ENCODE results near the gene CD8B.

CD8B gene

DNA sequence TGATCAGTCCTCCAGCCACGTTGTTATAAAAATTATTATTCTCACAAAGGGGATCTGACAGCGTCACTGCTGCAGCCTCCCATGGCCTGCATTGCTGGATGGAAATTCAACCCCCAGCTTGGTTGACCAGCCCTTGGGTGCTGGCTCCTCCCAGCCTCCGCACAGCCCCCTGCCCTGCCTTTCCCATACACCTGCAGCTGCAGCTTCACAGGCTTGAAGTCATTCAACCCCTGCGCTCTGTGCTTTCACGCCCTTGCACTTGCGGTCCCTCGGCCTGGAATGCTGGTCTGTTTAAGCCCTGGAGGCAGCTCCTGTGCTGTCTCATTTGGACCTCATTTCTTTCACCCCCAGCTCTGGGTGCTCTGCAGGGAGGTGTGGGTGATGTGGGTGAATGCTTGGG is 70.1 kb downstream of the CD8B start:
- no peak overlapping the region for H2AK5ac ChIP-seq (ENCODE audit: low read depth, low read length)
- no peak overlapping the region for H2BK15ac ChIP-seq (ENCODE audit: low read length)
- no peaks in the 10 kb centered on the region for H3K79me1 ChIP-seq (ENCODE audit: low read depth, low read length)
- no peak overlapping the region for H3K27ac ChIP-seq (replicated peaks; ENCODE audit: low read length)
- no peak overlapping the region for H3K9ac ChIP-seq (ENCODE audit: low read depth, low read length, poor library complexity)
- H3K9me3 ChIP-seq (replicated peaks in 1 of 2; ENCODE audit: control insufficient read depth in 2 of 2, insufficient read depth in 1 of 2, low read depth in 1 of 2, low read length in 2 of 2), result peaks cover 7 to 10% of the 10 kb centered on the region in 2 donors
- H3K4ac ChIP-seq (ENCODE audit: low read length), result no peak overlapping the region
- H3K4me2 ChIP-seq (ENCODE audit: insufficient read depth, low read length, poor library complexity, severe bottlenecking), result peak overlapping the region; percentile 55
- no peak overlapping the region for H3K4me3 ChIP-seq (ENCODE audit: low read length in 2 of 2)
- no peak overlapping the region for H3K14ac ChIP-seq (ENCODE audit: low read length)
- H3K4me1 ChIP-seq (ENCODE audit: control insufficient read depth in 2 of 2, insufficient read depth in 1 of 2, low read depth in 1 of 2, low read length in 2 of 2), result peaks cover 5 to 8% of the 10 kb centered on the region in 2 donors
- peak overlapping the region; percentile 85 for H2AFZ ChIP-seq (ENCODE audit: low read length)
- no peak overlapping the region for H2BK5ac ChIP-seq (ENCODE audit: low read length)
- no peak for DNase-seq (ENCODE audit: low spot score)
- H2BK12ac ChIP-seq (ENCODE audit: low read length), result no peak overlapping the region
- H4K8ac ChIP-seq (ENCODE audit: low read depth, low read length), result no peak overlapping the region
- no peak overlapping the region for H4K91ac ChIP-seq (ENCODE audit: low read depth, low read length, poor library complexity)
- no peak overlapping the region for H3K18ac ChIP-seq (ENCODE audit: low read length)
- peaks cover 28 to 89% (median 48%) of the 10 kb centered on the region in 3 experiments for H3K27me3 ChIP-seq (ENCODE audit: control insufficient read depth in 3 of 3, insufficient read depth in 3 of 3, low read depth in 1 of 3, low read length in 3 of 3)
- WGBS, 2 donors (ENCODE audit: extremely low coverage in 2 of 2, insufficient read length in 2 of 2, insufficient replicate concordance in 1 of 2), result no CpG with 5 or more reads among the region's 7 CpGs
- peak overlapping the region; percentile 9 for H2BK120ac ChIP-seq (ENCODE audit: low read depth, low read length)
- H3K23ac ChIP-seq (ENCODE audit: low read depth, low read length, poor library complexity), result no peak overlapping the region
- no peaks in the 10 kb centered on the region for H3K36me3 ChIP-seq (replicated peaks in 1 of 2; ENCODE audit: control insufficient read depth in 2 of 2, insufficient read depth in 2 of 2, low read length in 2 of 2)

DNA sequence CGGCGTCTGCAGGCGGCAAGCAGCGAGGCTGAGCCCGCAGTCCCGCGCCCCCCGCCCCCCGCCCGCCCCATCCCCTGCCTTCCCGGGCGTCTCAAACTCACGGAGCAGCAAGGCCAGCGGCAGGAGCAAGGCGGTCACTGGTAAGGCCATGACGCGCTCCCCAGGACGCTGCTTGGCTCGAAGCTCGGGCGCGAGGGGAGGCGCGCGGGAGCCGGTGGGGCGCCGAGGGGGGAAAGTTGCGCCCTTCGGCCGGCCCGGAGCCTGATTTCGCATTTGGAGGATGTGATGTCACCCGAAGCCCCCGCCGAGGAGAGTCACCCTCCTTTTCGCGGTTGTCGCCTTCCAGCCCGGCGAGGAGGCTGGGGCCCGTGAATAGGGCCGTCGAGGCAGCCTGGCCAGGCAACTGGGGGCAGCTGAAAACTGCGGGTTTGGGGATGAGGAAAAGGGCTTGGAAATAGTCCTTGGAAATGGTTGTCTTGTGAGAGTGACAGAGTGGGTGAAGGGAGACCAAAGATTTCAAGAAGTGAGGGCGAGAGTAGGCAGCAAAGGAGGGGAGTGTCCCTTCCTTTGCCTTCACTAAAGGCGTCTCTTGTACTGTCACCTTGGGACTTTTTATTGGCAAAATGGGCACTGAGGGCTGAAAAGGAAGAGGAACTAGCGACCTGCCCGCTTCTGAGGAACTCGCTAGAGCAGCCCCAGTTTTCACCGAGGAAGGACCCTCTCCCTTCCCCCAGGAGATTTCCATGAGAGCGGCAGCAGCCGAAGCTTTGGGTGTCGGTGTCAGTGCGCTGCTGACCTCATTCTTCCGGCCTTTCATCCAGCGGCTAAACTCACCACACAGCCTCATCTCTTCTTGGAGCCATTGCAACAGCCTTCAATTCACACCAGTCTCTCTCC is 70.8 kb downstream of the CD8B start, which contains the start of gene CD8A:
CD8A (minus strand) TSS at position 238 of the 897 bp plus-strand sequence; CDS start at position 150, 88 bp downstream.
- Histone ChIP-seq H3K79me1 (ENCODE audit: low read depth, low read length) (no peaks in the 10 kb centered on the region), H3K14ac (ENCODE audit: low read length) (no peak within 1 kb of the TSS), H4K8ac (ENCODE audit: low read depth, low read length) (no peak within 1 kb of the TSS), H3K36me3 (replicated peaks in 1 of 2; ENCODE audit: control insufficient read depth in 2 of 2, insufficient read depth in 2 of 2, low read length in 2 of 2) (no peaks in the 10 kb centered on the region), H2BK120ac (ENCODE audit: low read depth, low read length) (peak within 1 kb of the TSS; percentile 9), H3K27me3 (ENCODE audit: control insufficient read depth in 3 of 3, insufficient read depth in 3 of 3, low read depth in 1 of 3, low read length in 3 of 3) (peaks cover 28 to 90% (median 49%) of the 10 kb centered on the region in 3 experiments), H3K4me2 (ENCODE audit: insufficient read depth, low read length, poor library complexity, severe bottlenecking) (peak within 1 kb of the TSS; percentile 63), H3K27ac (replicated peaks; ENCODE audit: low read length) (no peak within 1 kb of the TSS), H2AK5ac (ENCODE audit: low read depth, low read length) (peak within 1 kb of the TSS; percentile 91), H3K4ac (ENCODE audit: low read length) (no peak within 1 kb of the TSS), H2BK5ac (ENCODE audit: low read length) (no peak within 1 kb of the TSS), H3K4me3 (ENCODE audit: low read length in 2 of 2) (peak within 1 kb of the TSS in 1 of 2 donors; percentile 22), H2AFZ (ENCODE audit: low read length) (peak within 1 kb of the TSS; percentile 85), H3K18ac (ENCODE audit: low read length) (peak within 1 kb of the TSS; percentile 65), H2BK12ac (ENCODE audit: low read length) (no peak within 1 kb of the TSS), H4K91ac (ENCODE audit: low read depth, low read length, poor library complexity) (no peak within 1 kb of the TSS), H3K23ac (ENCODE audit: low read depth, low read length, poor library complexity) (peak within 1 kb of the TSS; percentile 25), H3K4me1 (ENCODE audit: control insufficient read depth in 2 of 2, insufficient read depth in 1 of 2, low read depth in 1 of 2, low read length in 2 of 2) (peaks cover 5 to 8% of the 10 kb centered on the region in 2 donors), H2BK15ac (ENCODE audit: low read length) (peak within 1 kb of the TSS; percentile 45), H3K9ac (ENCODE audit: low read depth, low read length, poor library complexity) (no peak within 1 kb of the TSS), H3K9me3 (replicated peaks in 1 of 2; ENCODE audit: control insufficient read depth in 2 of 2, insufficient read depth in 1 of 2, low read depth in 1 of 2, low read length in 2 of 2) (peaks cover 4 to 7% of the 10 kb centered on the region in 2 donors)
- DNase-seq (ENCODE audit: low spot score), result no peak
- no CpG with 5 or more reads among the region's 57 CpGs for WGBS, 2 donors (ENCODE audit: extremely low coverage in 2 of 2, insufficient read length in 2 of 2, insufficient replicate concordance in 1 of 2)

DNA sequence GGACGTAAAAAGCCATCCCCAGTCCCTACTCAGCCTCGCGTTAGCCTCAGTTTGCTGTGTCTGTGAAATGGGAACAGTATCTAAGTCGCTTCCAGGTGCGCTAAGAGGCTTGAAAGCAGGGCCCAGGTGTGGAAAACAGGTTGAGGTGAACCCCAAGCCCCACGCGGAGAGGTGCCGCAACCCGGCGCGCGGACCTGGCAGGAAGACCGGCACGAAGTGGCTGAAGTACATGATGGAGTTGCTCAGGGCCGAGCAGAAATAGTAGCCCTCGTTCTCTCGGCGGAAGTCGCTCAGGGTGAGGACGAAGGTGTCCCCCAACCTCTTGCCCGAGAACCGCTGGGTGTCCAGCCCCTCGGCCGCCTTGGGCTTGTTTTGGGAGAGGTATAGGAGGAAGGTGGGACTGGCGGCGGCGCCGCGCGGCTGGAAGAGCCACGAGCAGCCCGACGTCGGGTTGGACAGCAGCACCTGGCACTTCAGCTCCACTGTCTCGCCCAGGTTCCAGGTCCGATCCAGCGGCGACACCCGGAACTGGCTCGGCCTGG is 71.5 kb downstream of the CD8B start:
- Histone ChIP-seq H3K79me1 (ENCODE audit: low read depth, low read length) (no peaks in the 10 kb centered on the region), H3K36me3 (replicated peaks in 1 of 2; ENCODE audit: control insufficient read depth in 2 of 2, insufficient read depth in 2 of 2, low read length in 2 of 2) (no peaks in the 10 kb centered on the region), H4K91ac (ENCODE audit: low read depth, low read length, poor library complexity) (no peak overlapping the region), H3K4me1 (ENCODE audit: control insufficient read depth in 2 of 2, insufficient read depth in 1 of 2, low read depth in 1 of 2, low read length in 2 of 2) (peaks cover 5 to 8% of the 10 kb centered on the region in 2 donors), H3K4me2 (ENCODE audit: insufficient read depth, low read length, poor library complexity, severe bottlenecking) (peak overlapping the region; percentile 36), H2AK5ac (ENCODE audit: low read depth, low read length) (peak overlapping the region; percentile 91), H3K4me3 (ENCODE audit: low read length in 2 of 2) (no peak overlapping the region), H3K27me3 (ENCODE audit: control insufficient read depth in 3 of 3, insufficient read depth in 3 of 3, low read depth in 1 of 3, low read length in 3 of 3) (peaks cover 28 to 96% (median 51%) of the 10 kb centered on the region in 3 experiments), H3K18ac (ENCODE audit: low read length) (peak overlapping the region; percentile 65), H3K4ac (ENCODE audit: low read length) (no peak overlapping the region), H2BK5ac (ENCODE audit: low read length) (no peak overlapping the region), H4K8ac (ENCODE audit: low read depth, low read length) (no peak overlapping the region), H3K9ac (ENCODE audit: low read depth, low read length, poor library complexity) (no peak overlapping the region), H2AFZ (ENCODE audit: low read length) (peak overlapping the region; percentile 85), H3K23ac (ENCODE audit: low read depth, low read length, poor library complexity) (peak overlapping the region; percentile 25), H3K9me3 (replicated peaks in 1 of 2; ENCODE audit: control insufficient read depth in 2 of 2, insufficient read depth in 1 of 2, low read depth in 1 of 2, low read length in 2 of 2) (peaks cover 3 to 7% of the 10 kb centered on the region in 2 donors), H2BK15ac (ENCODE audit: low read length) (no peak overlapping the region), H3K27ac (replicated peaks; ENCODE audit: low read length) (no peak overlapping the region), H2BK12ac (ENCODE audit: low read length) (no peak overlapping the region), H2BK120ac (ENCODE audit: low read depth, low read length) (no peak overlapping the region), H3K14ac (ENCODE audit: low read length) (no peak overlapping the region)
- no peak for DNase-seq (ENCODE audit: low spot score)
- no CpG with 5 or more reads among the region's 40 CpGs for WGBS, 2 donors (ENCODE audit: extremely low coverage in 2 of 2, insufficient read length in 2 of 2, insufficient replicate concordance in 1 of 2)

DNA sequence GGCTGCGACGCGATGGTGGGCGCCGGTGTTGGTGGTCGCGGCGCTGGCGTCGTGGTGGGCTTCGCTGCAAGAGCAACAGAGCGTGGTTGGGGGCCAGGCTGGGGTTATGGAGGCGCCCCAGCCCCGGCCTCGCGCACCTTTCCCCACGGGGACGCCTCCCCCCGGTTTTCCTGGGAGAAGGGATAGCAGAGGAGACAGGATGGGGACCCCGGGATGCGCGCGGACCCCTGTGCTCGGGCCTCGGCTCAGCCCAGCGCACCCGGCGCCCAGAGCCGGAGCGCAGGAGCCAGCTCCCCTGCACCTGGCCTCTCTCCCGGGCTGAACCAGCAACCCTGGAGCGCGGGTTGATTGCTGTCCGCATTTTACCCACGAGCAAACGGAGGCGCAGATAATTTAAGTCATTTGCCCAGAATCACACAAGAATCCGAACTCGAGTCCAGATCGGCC is 72.0 kb downstream of the CD8B start:
- Histone ChIP-seq H2BK12ac (ENCODE audit: low read length) (no peak overlapping the region), H3K23ac (ENCODE audit: low read depth, low read length, poor library complexity) (no peak overlapping the region), H4K91ac (ENCODE audit: low read depth, low read length, poor library complexity) (no peak overlapping the region), H2BK5ac (ENCODE audit: low read length) (no peak overlapping the region), H3K4me1 (ENCODE audit: control insufficient read depth in 2 of 2, insufficient read depth in 1 of 2, low read depth in 1 of 2, low read length in 2 of 2) (peaks cover 5 to 8% of the 10 kb centered on the region in 2 donors), H4K8ac (ENCODE audit: low read depth, low read length) (no peak overlapping the region), H3K9ac (ENCODE audit: low read depth, low read length, poor library complexity) (no peak overlapping the region), H3K4me3 (ENCODE audit: low read length in 2 of 2) (no peak overlapping the region), H3K27me3 (ENCODE audit: control insufficient read depth in 3 of 3, insufficient read depth in 3 of 3, low read depth in 1 of 3, low read length in 3 of 3) (peaks cover 28 to 96% (median 51%) of the 10 kb centered on the region in 3 experiments), H2BK15ac (ENCODE audit: low read length) (peak overlapping the region; percentile 45), H3K4ac (ENCODE audit: low read length) (no peak overlapping the region), H3K36me3 (replicated peaks in 1 of 2; ENCODE audit: control insufficient read depth in 2 of 2, insufficient read depth in 2 of 2, low read length in 2 of 2) (no peaks in the 10 kb centered on the region), H3K14ac (ENCODE audit: low read length) (no peak overlapping the region), H2AFZ (ENCODE audit: low read length) (peak overlapping the region; percentile 85), H3K9me3 (replicated peaks in 1 of 2; ENCODE audit: control insufficient read depth in 2 of 2, insufficient read depth in 1 of 2, low read depth in 1 of 2, low read length in 2 of 2) (peaks cover 0 to 7% of the 10 kb centered on the region in 2 donors), H3K27ac (replicated peaks; ENCODE audit: low read length) (no peak overlapping the region), H2AK5ac (ENCODE audit: low read depth, low read length) (peak overlapping the region; percentile 49), H3K18ac (ENCODE audit: low read length) (peak overlapping the region; percentile 55), H3K4me2 (ENCODE audit: insufficient read depth, low read length, poor library complexity, severe bottlenecking) (peak overlapping the region; percentile 63), H2BK120ac (ENCODE audit: low read depth, low read length) (no peak overlapping the region), H3K79me1 (ENCODE audit: low read depth, low read length) (no peaks in the 10 kb centered on the region)
- no peak for DNase-seq (ENCODE audit: low spot score)
- no CpG with 5 or more reads among the region's 40 CpGs for WGBS, 2 donors (ENCODE audit: extremely low coverage in 2 of 2, insufficient read length in 2 of 2, insufficient replicate concordance in 1 of 2)

Measured in neuronal stem cell (in vitro differentiated cells).